SK-N-SH (cell line): ENCODE data around the gene DNMBP. TPM values are rescaled to one million over a fixed set of nuclear protein-coding genes. Genes with fewer than 3 reads are reported as not detected.
A peak's percentile ranks its signal among the peaks of the same experiment; 100 is the strongest.

Source experiments
- CTCF ChIA-PET: fragments of 300-600, 350-600 bp; formaldehyde crosslinking; extraction: SDS; loops from one replicate; lab custom pipeline; 2021; lab: Yijun Ruan, JAX
- POLR2A ChIA-PET: fragments of 350-600 bp; sonication (Branson Sonifier 250); formaldehyde crosslinking; extraction: SDS; loops from one replicate; lab custom pipeline; 2020; ENCODE audit warnings: antibody characterized with exemption, inconsistent platforms; lab: Yijun Ruan, JAX
- DNase-seq: peaks from one replicate; pipeline ENCODE4 v3.0.0; 2012
- H2AFZ ChIP-seq: fragments of 200-600 bp; sonication (generic); 2 replicates; pipeline ENCODE4 v1.8.1; 2016; ENCODE audit warnings: antibody characterized with exemption, mild to moderate bottlenecking, low read depth
- H3F3A ChIP-seq: fragments of 200-600 bp; sonication (generic); replicated peaks from 2 replicates; pipeline ENCODE3; 2016; ENCODE audit warnings: antibody characterized with exemption, mild to moderate bottlenecking; ENCODE audit not compliant: insufficient read depth
- H3K27ac ChIP-seq, 2 experiments: fragments of 200-500 bp in 1 of 2; fragments of 200-600 bp in 1 of 2; sonication (Bioruptor generic) in 1 of 2; sonication (generic), shearing (Covaris generic) in 1 of 2; 2 replicates each; pipeline versions ENCODE4 v1.5.1 to v1.6.1; 2014 to 2016; ENCODE audit warnings: low read depth in 2 of 2, inconsistent platforms in 1 of 2, low read length in 1 of 2, mild to moderate bottlenecking in 1 of 2, mixed read lengths in 1 of 2
- H3K27me3 ChIP-seq: fragments of 200-600 bp; sonication (generic), shearing (Covaris generic); 2 replicates; pipeline ENCODE4 v1.6.1; 2016; ENCODE audit warnings: mixed run types; ENCODE audit not compliant: insufficient read depth
- H3K36me3 ChIP-seq, 2 experiments: fragments of 200-500 bp in 1 of 2; fragments of 200-600 bp in 1 of 2; sonication (Bioruptor generic) in 1 of 2; sonication (generic) in 1 of 2; replicated peaks in 1 of 2; 2 replicates each; pipeline versions ENCODE3 to v1.5.1; 2014 to 2016; ENCODE audit warnings: low read length in 1 of 2, mild to moderate bottlenecking in 1 of 2; ENCODE audit not compliant: insufficient read depth in 2 of 2, control insufficient read depth in 1 of 2
- H3K4me1 ChIP-seq, 2 experiments: fragments of 200-500 bp in 1 of 2; fragments of 200-600 bp in 1 of 2; sonication (Bioruptor generic) in 1 of 2; sonication (generic), shearing (Covaris generic) in 1 of 2; 2 replicates each; pipeline versions ENCODE4 v1.5.1 to v1.6.1; 2014 to 2016; ENCODE audit warnings: low read depth in 1 of 2, low read length in 1 of 2, mixed run types in 1 of 2; ENCODE audit not compliant: insufficient read depth in 2 of 2, control insufficient read depth in 1 of 2
- H3K4me2 ChIP-seq: fragments of 200-600 bp; sonication (generic), shearing (Covaris generic); 2 replicates; pipeline ENCODE4 v1.6.1; 2017; ENCODE audit warnings: mixed run types
- H3K4me3 ChIP-seq, 2 experiments: fragments of 200-500 bp in 1 of 2; fragments of 200-600 bp in 1 of 2; sonication (Bioruptor generic) in 1 of 2; sonication (generic), shearing (Covaris generic) in 1 of 2; 2 replicates each; pipeline versions ENCODE4 v1.5.1 to v1.8.1; 2014 to 2016; ENCODE audit warnings: low read depth in 2 of 2, inconsistent platforms in 1 of 2, low read length in 1 of 2, mild to moderate bottlenecking in 1 of 2, mixed read lengths in 1 of 2, moderate library complexity in 1 of 2
- H3K79me2 ChIP-seq: fragments of 200-600 bp; sonication (generic); 2 replicates; pipeline ENCODE4 v1.8.1; 2017; ENCODE audit warnings: mild to moderate bottlenecking; ENCODE audit not compliant: insufficient read depth
- H3K9ac ChIP-seq: fragments of 200-600 bp; sonication (generic); 2 replicates; pipeline ENCODE4 v1.6.1; 2017; ENCODE audit warnings: mixed run types
- H3K9me2 ChIP-seq: fragments of 200-600 bp; sonication (generic); 2 replicates; pipeline ENCODE4 v1.6.1; 2017; ENCODE audit warnings: mixed run types
- H3K9me3 ChIP-seq: fragments of 200-600 bp; sonication (generic); 2 replicates; pipeline ENCODE4 v1.6.1; 2017; ENCODE audit warnings: mixed run types, mild to moderate bottlenecking, moderate library complexity
- H4K20me1 ChIP-seq: fragments of 200-600 bp; sonication (generic); 2 replicates; pipeline ENCODE4 v1.6.1; 2017; ENCODE audit warnings: mild to moderate bottlenecking, mixed run types; ENCODE audit not compliant: insufficient read depth
- CHD2 ChIP-seq: fragments of 150-350 bp; IDR thresholded peaks from 2 replicates; pipeline ENCODE4 v1.6.1; 2018; ENCODE audit warnings: low read length; ENCODE audit not compliant: partially characterized antibody
- ELF1 ChIP-seq: IDR thresholded peaks from 2 replicates; pipeline ENCODE4 v1.4.0; 2012
- EP300 ChIP-seq, 2 experiments: IDR thresholded peaks; 2 replicates each; pipeline versions ENCODE4 v1.4.0 to v1.6.1; 2012; ENCODE audit warnings: borderline replicate concordance in 1 of 2, low read depth in 1 of 2, low read length in 1 of 2
- FOSL2 ChIP-seq: IDR thresholded peaks from 2 replicates; pipeline ENCODE4 v1.4.0; 2012; ENCODE audit warnings: low read depth, mild to moderate bottlenecking, moderate library complexity, borderline replicate concordance
- FOXJ3 ChIP-seq: sonication (generic); formaldehyde crosslinking; IDR thresholded peaks from 2 replicates; pipeline ENCODE4 v1.5.1; 2020; ENCODE audit warnings: mild to moderate bottlenecking, missing genetic modification reagents
- GABPA ChIP-seq: IDR thresholded peaks from 2 replicates; pipeline ENCODE4 v1.4.0; 2012; ENCODE audit warnings: low read depth, mild to moderate bottlenecking
- MAX ChIP-seq: IDR thresholded peaks from 2 replicates; pipeline ENCODE4 v1.4.0; 2012; ENCODE audit warnings: low read depth
- MEF2A ChIP-seq: IDR thresholded peaks from 2 replicates; pipeline ENCODE4 v1.4.0; 2012; ENCODE audit warnings: low read depth, borderline replicate concordance
- NFIC ChIP-seq: IDR thresholded peaks from 2 replicates; pipeline ENCODE4 v1.4.0; 2012; ENCODE audit warnings: borderline replicate concordance
- RAD21 ChIP-seq: IDR thresholded peaks from 2 replicates; pipeline ENCODE4 v1.6.1; 2012; ENCODE audit warnings: mild to moderate bottlenecking, low read length
- RCOR1 ChIP-seq: fragments of 150-350 bp; IDR thresholded peaks from 2 replicates; pipeline ENCODE4 v1.6.1; 2017; ENCODE audit warnings: antibody characterized with exemption, low read length
- RFX5 ChIP-seq: IDR thresholded peaks from 2 replicates; pipeline ENCODE4 v1.6.1; 2012; ENCODE audit warnings: mild to moderate bottlenecking, improper control_type of control experiment, low read length
- RXRA ChIP-seq: IDR thresholded peaks from 2 replicates; pipeline ENCODE4 v1.4.0; 2012; ENCODE audit warnings: low read depth, mild to moderate bottlenecking, borderline replicate concordance
- SMC3 ChIP-seq: IDR thresholded peaks from 2 replicates; pipeline ENCODE4 v1.6.1; 2012; ENCODE audit warnings: low read depth, low read length, improper control_type of control experiment
- TAF1 ChIP-seq: IDR thresholded peaks from 2 replicates; pipeline ENCODE4 v1.6.1; 2012; ENCODE audit warnings: low read depth, mild to moderate bottlenecking, low read length, moderate library complexity, borderline replicate concordance
- TCF12 ChIP-seq: IDR thresholded peaks from 2 replicates; pipeline ENCODE4 v1.4.0; 2012
- WGBS: methylation state at CpG from one replicate; pipeline ENCODE4 v1.1.6; 2017; ENCODE audit warnings: low lambda C conversion rate; 5-methylcytosine and 5-hydroxymethylcytosine counted together
- polyA plus RNA-seq, 3 experiments: library from polyadenylated mRNA; depleted of rRNA; stranded (reverse); fragments of >200 nt; gene quantifications; 2 replicates each; pipeline ENCODE4 v1.2.3, GENCODE V29; 2012
- TF ChIP-seq, protein P1 (sequence below): IDR thresholded peaks from 2 replicates; pipeline ENCODE4; 2012
- TF ChIP-seq, protein P2 (sequence below): fragments of 200-600 bp; sonication (generic); IDR thresholded peaks from 2 replicates; pipeline ENCODE4 v1.6.1; 2017; ENCODE audit warnings: antibody characterized with exemption, mild to moderate bottlenecking, moderate library complexity
- TF ChIP-seq, protein P3 (sequence below): fragments of 150-350 bp; IDR thresholded peaks from 2 replicates; pipeline ENCODE4 v1.6.1; 2016; ENCODE audit warnings: mild to moderate bottlenecking, low read depth, low read length

DNMBP gene
- polyA plus RNA-seq, 1 of the 3 experiments (the other 2 are of a cell fraction) = 40.2 TPM

- no peak for DNase-seq
- H3K4me2 ChIP-seq = peak overlapping the region; percentile 38; the same call in 1 of the 2 replicates
- H3K4me1 ChIP-seq = peaks cover 0 to 20% of the 10 kb centered on the region in 2 experiments; a peak in 2 of 4 replicates
- no peak overlapping the region for H2AFZ ChIP-seq
- H3K9ac ChIP-seq = peak overlapping the region; percentile 17; the same call in 1 of the 2 replicates
- no peaks in the 10 kb centered on the region for H3K27me3 ChIP-seq
- H3K9me3 ChIP-seq = no peaks in the 10 kb centered on the region
- no peak overlapping the region for H3K4me3 ChIP-seq
- H3K27ac ChIP-seq = peak overlapping the region in 1 of 2 experiments; percentile 78; a peak in 2 of 4 replicates
- ChIA-PET POLR2A (no interaction called here), CTCF (interaction anchor here (1.3 to 2.8 kb wide), 2 partner anchors 65 to 99 kb away, joined by 6 to 8 read pairs; partner anchors contain the start of gene DNMBP)
- H3K79me2 ChIP-seq = peaks cover 100% of the 10 kb centered on the region
- peaks cover 73% of the 10 kb centered on the region for H4K20me1 ChIP-seq
- no peaks in the 10 kb centered on the region for H3K9me2 ChIP-seq
- 75% methylated on average over 4 of the region's 4 CpGs for WGBS
- TF ChIP-seq RFX5 = no peak
- peak; percentile 45; the same call in 1 of the 2 replicates for TF ChIP-seq FOSL2
- peaks cover 0 to 31% of the 10 kb centered on the region in 2 experiments for H3K36me3 ChIP-seq
- H3F3A ChIP-seq = peaks cover 40% of the 10 kb centered on the region
Measured at GRCh38 chr10:99945263-99945662, 64.5 kb downstream of the DNMBP start.

GRCh38 chr10:99944860-99945259 lies 64.9 kb downstream of the DNMBP start:
- no peak for DNase-seq
- no peak for TF ChIP-seq SMC3
- TF ChIP-seq FOSL2 = no peak
- no peak for TF ChIP-seq MEF2A
- no peak for TF ChIP-seq TAF1
- TF ChIP-seq, protein P1, sequence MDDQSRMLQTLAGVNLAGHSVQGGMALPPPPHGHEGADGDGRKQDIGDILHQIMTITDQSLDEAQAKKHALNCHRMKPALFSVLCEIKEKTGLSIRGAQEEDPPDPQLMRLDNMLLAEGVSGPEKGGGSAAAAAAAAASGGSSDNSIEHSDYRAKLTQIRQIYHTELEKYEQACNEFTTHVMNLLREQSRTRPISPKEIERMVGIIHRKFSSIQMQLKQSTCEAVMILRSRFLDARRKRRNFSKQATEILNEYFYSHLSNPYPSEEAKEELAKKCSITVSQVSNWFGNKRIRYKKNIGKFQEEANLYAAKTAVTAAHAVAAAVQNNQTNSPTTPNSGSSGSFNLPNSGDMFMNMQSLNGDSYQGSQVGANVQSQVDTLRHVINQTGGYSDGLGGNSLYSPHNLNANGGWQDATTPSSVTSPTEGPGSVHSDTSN = no peak
- no peak for TF ChIP-seq NFIC
- TF ChIP-seq ELF1 = no peak
- no peak for TF ChIP-seq GABPA
- no peak for TF ChIP-seq RAD21
- TF ChIP-seq RFX5 = no peak
- no peak for TF ChIP-seq MAX
- no peak for TF ChIP-seq TCF12
- TF ChIP-seq EP300 (IDR thresholded peaks at IDR 0.05; ENCODE audit: borderline replicate concordance in 1 of 2, low read depth in 1 of 2, low read length in 1 of 2) = no peak
- no peak for TF ChIP-seq CHD2
- TF ChIP-seq RXRA = no peak
- TF ChIP-seq, protein P2, sequence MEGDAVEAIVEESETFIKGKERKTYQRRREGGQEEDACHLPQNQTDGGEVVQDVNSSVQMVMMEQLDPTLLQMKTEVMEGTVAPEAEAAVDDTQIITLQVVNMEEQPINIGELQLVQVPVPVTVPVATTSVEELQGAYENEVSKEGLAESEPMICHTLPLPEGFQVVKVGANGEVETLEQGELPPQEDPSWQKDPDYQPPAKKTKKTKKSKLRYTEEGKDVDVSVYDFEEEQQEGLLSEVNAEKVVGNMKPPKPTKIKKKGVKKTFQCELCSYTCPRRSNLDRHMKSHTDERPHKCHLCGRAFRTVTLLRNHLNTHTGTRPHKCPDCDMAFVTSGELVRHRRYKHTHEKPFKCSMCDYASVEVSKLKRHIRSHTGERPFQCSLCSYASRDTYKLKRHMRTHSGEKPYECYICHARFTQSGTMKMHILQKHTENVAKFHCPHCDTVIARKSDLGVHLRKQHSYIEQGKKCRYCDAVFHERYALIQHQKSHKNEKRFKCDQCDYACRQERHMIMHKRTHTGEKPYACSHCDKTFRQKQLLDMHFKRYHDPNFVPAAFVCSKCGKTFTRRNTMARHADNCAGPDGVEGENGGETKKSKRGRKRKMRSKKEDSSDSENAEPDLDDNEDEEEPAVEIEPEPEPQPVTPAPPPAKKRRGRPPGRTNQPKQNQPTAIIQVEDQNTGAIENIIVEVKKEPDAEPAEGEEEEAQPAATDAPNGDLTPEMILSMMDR = no peak
- TF ChIP-seq, protein P3, sequence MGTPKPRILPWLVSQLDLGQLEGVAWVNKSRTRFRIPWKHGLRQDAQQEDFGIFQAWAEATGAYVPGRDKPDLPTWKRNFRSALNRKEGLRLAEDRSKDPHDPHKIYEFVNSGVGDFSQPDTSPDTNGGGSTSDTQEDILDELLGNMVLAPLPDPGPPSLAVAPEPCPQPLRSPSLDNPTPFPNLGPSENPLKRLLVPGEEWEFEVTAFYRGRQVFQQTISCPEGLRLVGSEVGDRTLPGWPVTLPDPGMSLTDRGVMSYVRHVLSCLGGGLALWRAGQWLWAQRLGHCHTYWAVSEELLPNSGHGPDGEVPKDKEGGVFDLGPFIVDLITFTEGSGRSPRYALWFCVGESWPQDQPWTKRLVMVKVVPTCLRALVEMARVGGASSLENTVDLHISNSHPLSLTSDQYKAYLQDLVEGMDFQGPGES = no peak
- TF ChIP-seq FOXJ3 (CRISPR knock-in tag) = no peak
- no peak for TF ChIP-seq RCOR1
- Histone ChIP-seq H3K9ac (no peak overlapping the region; the same call in 1 of the 2 replicates), H3K79me2 (peaks cover 100% of the 10 kb centered on the region), H3K27me3 (no peaks in the 10 kb centered on the region), H3K9me3 (no peaks in the 10 kb centered on the region), H3K27ac (peak overlapping the region in 1 of 2 experiments; percentile 78; a peak in 2 of 4 replicates), H3K4me3 (no peak overlapping the region), H3K4me2 (peak overlapping the region; percentile 38; the same call in 1 of the 2 replicates), H3K9me2 (no peaks in the 10 kb centered on the region), H3K36me3 (peaks cover 0 to 29% of the 10 kb centered on the region in 2 experiments), H2AFZ (no peak overlapping the region), H3F3A (peaks cover 36% of the 10 kb centered on the region), H4K20me1 (peaks cover 72% of the 10 kb centered on the region), H3K4me1 (peaks cover 0 to 20% of the 10 kb centered on the region in 2 experiments; a peak in 2 of 4 replicates)
- POLR2A ChIA-PET = no interaction called here
- 90% methylated on average over 2 of the region's 2 CpGs for WGBS
- CTCF ChIA-PET = interaction anchor here (0.9 to 2.8 kb wide), 2 partner anchors 65 to 99 kb away, joined by 3 to 8 read pairs; partner anchors contain the start of gene DNMBP
